ENCODE results near the gene SURF1.

Gene SURF1

GRCh38 chr9:133375116-133375723, 18.9 kb upstream of the SURF1 start:
- TF ChIP-seq CREB1 (IDR thresholded peaks at IDR 0.05; ENCODE audit: low read depth) = no peak
- no peak for TF ChIP-seq TAF1 (IDR thresholded peaks at IDR 0.05; ENCODE audit: low read depth)
- TF ChIP-seq ZBTB7A (IDR thresholded peaks at IDR 0.05; ENCODE audit: low read depth) = peak; percentile 88

GRCh38 chr9:133374612-133375115, 18.4 kb upstream of the SURF1 start:
- no peak for TF ChIP-seq TAF1 (IDR thresholded peaks at IDR 0.05; ENCODE audit: low read depth)
- no peak for TF ChIP-seq YY1 (IDR thresholded peaks at IDR 0.05; ENCODE audit: low read depth)
- no peak for TF ChIP-seq TEAD4 (IDR thresholded peaks at IDR 0.05)
- TF ChIP-seq CREB1 (IDR thresholded peaks at IDR 0.05; ENCODE audit: low read depth) = no peak
- TF ChIP-seq USF1 (IDR thresholded peaks at IDR 0.05) = no peak
- TF ChIP-seq CEBPB (IDR thresholded peaks at IDR 0.05) = no peak
- no peak for TF ChIP-seq NFIC (IDR thresholded peaks at IDR 0.05)
- no peak for TF ChIP-seq FOXM1 (IDR thresholded peaks at IDR 0.05; ENCODE audit: borderline replicate concordance, low read depth)
- no peak for TF ChIP-seq REST (IDR thresholded peaks at IDR 0.05; ENCODE audit: low read depth)

- TF ChIP-seq RAD21 (IDR thresholded peaks at IDR 0.05; ENCODE audit: low read depth) = no peak
- no peak for TF ChIP-seq ZBTB7A (IDR thresholded peaks at IDR 0.05; ENCODE audit: low read depth)
- TF ChIP-seq TCF12 (IDR thresholded peaks at IDR 0.05; ENCODE audit: low read depth) = no peak
- no peak for TF ChIP-seq YY1 (IDR thresholded peaks at IDR 0.05; ENCODE audit: low read depth)
- no peak for TF ChIP-seq TEAD4 (IDR thresholded peaks at IDR 0.05)
- TF ChIP-seq EP300 (IDR thresholded peaks at IDR 0.05; ENCODE audit: borderline replicate concordance) = no peak
- TF ChIP-seq TAF1 (IDR thresholded peaks at IDR 0.05; ENCODE audit: low read depth) = no peak
- no peak for TF ChIP-seq USF1 (IDR thresholded peaks at IDR 0.05)
- no peak for TF ChIP-seq EGR1 (IDR thresholded peaks at IDR 0.05)
Observed at GRCh38 chr9:133372144-133372543, 15.9 kb upstream of the SURF1 start.

GRCh38 chr9:133371261-133371711, 15.0 kb upstream of the SURF1 start:
- TF ChIP-seq EP300 (IDR thresholded peaks at IDR 0.05; ENCODE audit: borderline replicate concordance) = no peak
- no peak for TF ChIP-seq RAD21 (IDR thresholded peaks at IDR 0.05; ENCODE audit: low read depth)
- no peak for TF ChIP-seq FOXM1 (IDR thresholded peaks at IDR 0.05; ENCODE audit: borderline replicate concordance, low read depth)

GRCh38 chr9:133370685-133371084, 14.4 kb upstream of the SURF1 start:
- TF ChIP-seq TCF12 (IDR thresholded peaks at IDR 0.05; ENCODE audit: low read depth) = no peak
- no peak for TF ChIP-seq YY1 (IDR thresholded peaks at IDR 0.05; ENCODE audit: low read depth)
- no peak for TF ChIP-seq EGR1 (IDR thresholded peaks at IDR 0.05)
- TF ChIP-seq TEAD4 (IDR thresholded peaks at IDR 0.05) = no peak
- TF ChIP-seq CREB1 (IDR thresholded peaks at IDR 0.05; ENCODE audit: low read depth) = no peak
- TF ChIP-seq NFIC (IDR thresholded peaks at IDR 0.05) = no peak
- TF ChIP-seq EP300 (IDR thresholded peaks at IDR 0.05; ENCODE audit: borderline replicate concordance) = no peak

GRCh38 chr9:133369933-133370332, 13.6 kb upstream of the SURF1 start:
- TF ChIP-seq TEAD4 (IDR thresholded peaks at IDR 0.05) = no peak
- no peak for TF ChIP-seq FOXM1 (IDR thresholded peaks at IDR 0.05; ENCODE audit: borderline replicate concordance, low read depth)
- TF ChIP-seq CREB1 (IDR thresholded peaks at IDR 0.05; ENCODE audit: low read depth) = no peak
- TF ChIP-seq TAF1 (IDR thresholded peaks at IDR 0.05; ENCODE audit: low read depth) = no peak
- TF ChIP-seq ZBTB7A (IDR thresholded peaks at IDR 0.05; ENCODE audit: low read depth) = no peak
- no peak for TF ChIP-seq MAX (IDR thresholded peaks at IDR 0.05)
- no peak for TF ChIP-seq NFIC (IDR thresholded peaks at IDR 0.05)
- TF ChIP-seq CEBPB (IDR thresholded peaks at IDR 0.05) = no peak
- TF ChIP-seq REST (IDR thresholded peaks at IDR 0.05; ENCODE audit: low read depth) = no peak

- no peak for TF ChIP-seq TCF12 (IDR thresholded peaks at IDR 0.05; ENCODE audit: low read depth)
- TF ChIP-seq CEBPB (IDR thresholded peaks at IDR 0.05) = 0 out of 2 replicates have a peak, but pooled peaks have one; percentile 16
Observed at GRCh38 chr9:133369422-133369821, 13.1 kb upstream of the SURF1 start.

Data from Ishikawa (cell line).